HCT116 (cell line): Measurements from ENCODE around the gene ATP1B4. TPM values are rescaled to one million over a fixed set of nuclear protein-coding genes. Genes with fewer than 3 reads are reported as not detected.

Experiments used
- ATAC-seq: fragments of 200-7000 bp; cut with Tn5 transposase; 2 replicates; pipeline ENCODE4 v1.9.1; 2020; ENCODE audit warnings: mild to moderate bottlenecking, moderate library complexity
- BruUV-seq: library from RNA; stranded (reverse); fragments of 400-500 nt; replicated peaks from 2 replicates; lab custom pipeline; 2021; lab: Mats Ljungman, UMichigan
- CTCF ChIA-PET: fragments of 300-600 bp; sonication (Branson Sonifier 250); formaldehyde crosslinking; loops from one replicate; lab custom pipeline; 2021; ENCODE audit warnings: antibody characterized with exemption; lab: Charles Lee
- POLR2A ChIA-PET: fragments of 300-600, 350-600 bp; sonication (Branson Sonifier 250); formaldehyde crosslinking; loops from one replicate; lab custom pipeline; 2021; ENCODE audit warnings: antibody characterized with exemption; lab: Charles Lee
- RAD21 ChIA-PET, 2 experiments: fragments of 300-600 bp; sonication (Branson Sonifier 250); formaldehyde crosslinking; loops; one replicate each; lab custom pipeline; 2023; ENCODE audit warnings: low total read pairs in 2 of 2; ENCODE audit not compliant: uncharacterized antibody in 2 of 2, unreplicated experiment in 2 of 2, low non-redundant PET in 1 of 2; lab: Charles Lee
- DNase-seq: peaks from one replicate; pipeline ENCODE4 v3.0.0-alpha.2; 2010; ENCODE audit warnings: low read depth, low spot score
- H2AFZ ChIP-seq: fragments of 200-600 bp; shearing (Covaris generic), sonication (generic); 2 replicates; pipeline ENCODE4 v1.6.1; 2017; ENCODE audit warnings: low read depth, mixed run types, mixed read lengths, antibody characterized with exemption, low read length; ENCODE audit not compliant: poor library complexity, severe bottlenecking
- H3K27ac ChIP-seq: 2 replicates; pipeline ENCODE4 v1.5.1; 2012; ENCODE audit warnings: low read depth, low read length
- H3K27me3 ChIP-seq: fragments of 200-600 bp; sonication (generic); 2 replicates; pipeline ENCODE4 v1.6.1; 2016; ENCODE audit warnings: mixed run types, low read length, mixed read lengths; ENCODE audit not compliant: insufficient read depth
- H3K36me3 ChIP-seq, 2 experiments: fragments of 200-500 bp in 1 of 2; fragments of 200-600 bp in 1 of 2; sonication (Bioruptor generic) in 1 of 2; sonication (generic) in 1 of 2; 2 replicates each; pipeline versions ENCODE4 v1.5.1 to v1.6.1; 2014 to 2016; ENCODE audit warnings: low read length in 2 of 2, inconsistent platforms in 1 of 2, mixed read lengths in 1 of 2, mixed run types in 1 of 2; ENCODE audit not compliant: insufficient read depth in 2 of 2, control insufficient read depth in 1 of 2
- H3K4me1 ChIP-seq, 2 experiments: fragments of 200-600 bp in 1 of 2; sonication (generic) in 1 of 2; 2 replicates each; pipeline versions ENCODE4 v1.5.1 to v1.6.1; 2012 to 2017; ENCODE audit warnings: low read length in 2 of 2, inconsistent platforms in 1 of 2, mild to moderate bottlenecking in 1 of 2, mixed read lengths in 1 of 2, mixed run types in 1 of 2, moderate library complexity in 1 of 2; ENCODE audit not compliant: insufficient read depth in 2 of 2, control insufficient read depth in 1 of 2
- H3K4me2 ChIP-seq: fragments of 200-600 bp; sonication (generic); 2 replicates; pipeline ENCODE4 v1.6.1; 2017; ENCODE audit warnings: mixed run types, low read length, mixed read lengths
- H3K4me3 ChIP-seq, 2 experiments: fragments of 200-600 bp in 1 of 2; sonication (generic) in 1 of 2; replicated peaks in 1 of 2; 2 replicates each; pipeline ENCODE4 v1.5.1; 2011 to 2016; ENCODE audit warnings: low read length in 2 of 2, control low read depth in 1 of 2, low read depth in 1 of 2, mild to moderate bottlenecking in 1 of 2, mixed read lengths in 1 of 2, mixed run types in 1 of 2
- H3K79me2 ChIP-seq: fragments of 200-600 bp; sonication (generic); 2 replicates; pipeline ENCODE4 v1.6.1; 2017; ENCODE audit warnings: mild to moderate bottlenecking, mixed run types, low read length, moderate library complexity, mixed read lengths; ENCODE audit not compliant: insufficient read depth
- H3K9ac ChIP-seq: fragments of 200-600 bp; sonication (generic); 2 replicates; pipeline ENCODE4 v1.6.1; 2016; ENCODE audit warnings: low read length, mixed read lengths
- H3K9me2 ChIP-seq: fragments of 200-600 bp; sonication (generic), shearing (Covaris generic); 2 replicates; pipeline ENCODE4 v1.6.1; 2017; ENCODE audit warnings: mixed run types, mild to moderate bottlenecking, moderate library complexity; ENCODE audit not compliant: insufficient read depth
- H3K9me3 ChIP-seq, 2 experiments: fragments of 200-500 bp in 1 of 2; fragments of 200-600 bp in 1 of 2; sonication (Bioruptor generic) in 1 of 2; sonication (generic) in 1 of 2; 2 replicates each; pipeline ENCODE4 v1.6.1; 2014 to 2017; ENCODE audit warnings: low read length in 2 of 2, mixed read lengths in 2 of 2, inconsistent platforms in 1 of 2, low read depth in 1 of 2, mild to moderate bottlenecking in 1 of 2, mixed run types in 1 of 2, moderate library complexity in 1 of 2; ENCODE audit not compliant: control insufficient read depth in 1 of 2, insufficient read depth in 1 of 2
- H4K20me1 ChIP-seq: fragments of 200-600 bp; sonication (generic), shearing (Covaris generic); 2 replicates; pipeline ENCODE4 v1.6.1; 2017; ENCODE audit warnings: mixed run types, mild to moderate bottlenecking, moderate library complexity; ENCODE audit not compliant: insufficient read depth
- CBX3 ChIP-seq: IDR thresholded peaks from 2 replicates; pipeline ENCODE4 v1.6.1; 2012; ENCODE audit warnings: low read depth
- EZH2 ChIP-seq: fragments of 200-600 bp; sonication (generic); IDR thresholded peaks from 2 replicates; pipeline ENCODE4 v1.6.1; 2017; ENCODE audit warnings: antibody characterized with exemption, mixed run types
- EZH2phosphoT487 ChIP-seq: fragments of 200-600 bp; IDR thresholded peaks from 2 replicates; pipeline ENCODE4 v1.6.1; 2018; ENCODE audit warnings: antibody characterized with exemption, borderline replicate concordance
- JUND ChIP-seq: IDR thresholded peaks from 2 replicates; pipeline ENCODE4 v1.6.1; 2012
- POLR2A ChIP-seq: IDR thresholded peaks from 2 replicates; pipeline ENCODE4 v1.7.0; 2011; ENCODE audit warnings: borderline replicate concordance; ENCODE audit not compliant: insufficient read depth, insufficient read length; ENCODE audit errors: extremely low read depth
- RAD21 ChIP-seq: IDR thresholded peaks from 2 replicates; pipeline ENCODE4 v1.6.1; 2012; ENCODE audit warnings: low read depth, mild to moderate bottlenecking
- REST ChIP-seq: IDR thresholded peaks from 2 replicates; pipeline ENCODE4 v1.6.1; 2012; ENCODE audit warnings: low read depth
- SIN3A ChIP-seq: IDR thresholded peaks from 2 replicates; pipeline ENCODE4 v1.6.1; 2012; ENCODE audit warnings: low read depth
- YY1 ChIP-seq: IDR thresholded peaks from 2 replicates; pipeline ENCODE4 v1.6.1; 2011; ENCODE audit warnings: low read length, low read depth, moderate library complexity, mild to moderate bottlenecking; ENCODE audit not compliant: insufficient replicate concordance; ENCODE audit errors: extremely low read depth
- ZFX ChIP-seq: fragments of 450-650 bp; IDR thresholded peaks from 2 replicates; pipeline ENCODE4 v1.6.1; 2017
- intact Hi-C: fragments of 100-400 bp; cut with micrococcal nuclease; formaldehyde crosslinking; loops from 2 replicates; pipeline ENCODE4 v1.10.0; 2022
- total RNA-seq: library from RNA; stranded (reverse); gene quantifications from one replicate; pipeline ENCODE4 v1.2.1, GENCODE V29; 2021; ENCODE audit not compliant: unreplicated experiment
- TF ChIP-seq, protein P1 (sequence below), 3 experiments: fragments of 200-600 bp in 1 of 3; sonication (generic) in 1 of 3; IDR thresholded peaks in 2 of 3; conservative IDR thresholded peaks in 1 of 3; 2 replicates each; pipeline ENCODE4 v1.5.1; 2012 to 2017; ENCODE audit warnings: low read depth in 2 of 3, low read length in 2 of 3, antibody characterized with exemption in 1 of 3, borderline replicate concordance in 1 of 3, control low read depth in 1 of 3, mild to moderate bottlenecking in 1 of 3, mixed read lengths in 1 of 3, mixed run types in 1 of 3, moderate library complexity in 1 of 3; ENCODE audit not compliant: insufficient read depth in 1 of 3
- TF ChIP-seq, protein P2 (sequence below): IDR thresholded peaks from 2 replicates; pipeline ENCODE4 v1.6.1; 2011; ENCODE audit warnings: mild to moderate bottlenecking, low read length, moderate library complexity; ENCODE audit not compliant: insufficient replicate concordance; ENCODE audit errors: extremely low read depth
- TF ChIP-seq, protein P3 (sequence below): IDR thresholded peaks from 2 replicates; pipeline ENCODE4 v1.6.1; 2012

ATP1B4 gene
- total RNA-seq, 1 experiment from 2014 or later, result not detected

GRCh38 chrX:120406638-120407037 is 44.7 kb downstream of the ATP1B4 start:
- H3K9ac ChIP-seq, result no peak overlapping the region
- TF ChIP-seq JUND, result no peak
- no peak for TF ChIP-seq YY1
- TF ChIP-seq, protein P1, sequence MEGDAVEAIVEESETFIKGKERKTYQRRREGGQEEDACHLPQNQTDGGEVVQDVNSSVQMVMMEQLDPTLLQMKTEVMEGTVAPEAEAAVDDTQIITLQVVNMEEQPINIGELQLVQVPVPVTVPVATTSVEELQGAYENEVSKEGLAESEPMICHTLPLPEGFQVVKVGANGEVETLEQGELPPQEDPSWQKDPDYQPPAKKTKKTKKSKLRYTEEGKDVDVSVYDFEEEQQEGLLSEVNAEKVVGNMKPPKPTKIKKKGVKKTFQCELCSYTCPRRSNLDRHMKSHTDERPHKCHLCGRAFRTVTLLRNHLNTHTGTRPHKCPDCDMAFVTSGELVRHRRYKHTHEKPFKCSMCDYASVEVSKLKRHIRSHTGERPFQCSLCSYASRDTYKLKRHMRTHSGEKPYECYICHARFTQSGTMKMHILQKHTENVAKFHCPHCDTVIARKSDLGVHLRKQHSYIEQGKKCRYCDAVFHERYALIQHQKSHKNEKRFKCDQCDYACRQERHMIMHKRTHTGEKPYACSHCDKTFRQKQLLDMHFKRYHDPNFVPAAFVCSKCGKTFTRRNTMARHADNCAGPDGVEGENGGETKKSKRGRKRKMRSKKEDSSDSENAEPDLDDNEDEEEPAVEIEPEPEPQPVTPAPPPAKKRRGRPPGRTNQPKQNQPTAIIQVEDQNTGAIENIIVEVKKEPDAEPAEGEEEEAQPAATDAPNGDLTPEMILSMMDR (IDR thresholded peaks at IDR 0.05 in 2 of 3, conservative IDR thresholded peaks at IDR 0.05 in 1 of 3; ENCODE audit: borderline replicate concordance in 1 of 3, insufficient read depth in 1 of 3, low read depth in 2 of 3, low read length in 2 of 3), result no peak
- TF ChIP-seq POLR2A, result no peak
- no peak for TF ChIP-seq EZH2phosphoT487
- TF ChIP-seq ZFX, result no peak
- TF ChIP-seq EZH2, result no peak
- TF ChIP-seq, protein P2, sequence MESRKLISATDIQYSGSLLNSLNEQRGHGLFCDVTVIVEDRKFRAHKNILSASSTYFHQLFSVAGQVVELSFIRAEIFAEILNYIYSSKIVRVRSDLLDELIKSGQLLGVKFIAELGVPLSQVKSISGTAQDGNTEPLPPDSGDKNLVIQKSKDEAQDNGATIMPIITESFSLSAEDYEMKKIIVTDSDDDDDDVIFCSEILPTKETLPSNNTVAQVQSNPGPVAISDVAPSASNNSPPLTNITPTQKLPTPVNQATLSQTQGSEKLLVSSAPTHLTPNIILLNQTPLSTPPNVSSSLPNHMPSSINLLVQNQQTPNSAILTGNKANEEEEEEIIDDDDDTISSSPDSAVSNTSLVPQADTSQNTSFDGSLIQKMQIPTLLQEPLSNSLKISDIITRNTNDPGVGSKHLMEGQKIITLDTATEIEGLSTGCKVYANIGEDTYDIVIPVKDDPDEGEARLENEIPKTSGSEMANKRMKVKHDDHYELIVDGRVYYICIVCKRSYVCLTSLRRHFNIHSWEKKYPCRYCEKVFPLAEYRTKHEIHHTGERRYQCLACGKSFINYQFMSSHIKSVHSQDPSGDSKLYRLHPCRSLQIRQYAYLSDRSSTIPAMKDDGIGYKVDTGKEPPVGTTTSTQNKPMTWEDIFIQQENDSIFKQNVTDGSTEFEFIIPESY, result no peak
- TF ChIP-seq SIN3A, result no peak
- TF ChIP-seq REST, result no peak
- no peak for TF ChIP-seq CBX3
- TF ChIP-seq RAD21, result no peak
- TF ChIP-seq, protein P3, sequence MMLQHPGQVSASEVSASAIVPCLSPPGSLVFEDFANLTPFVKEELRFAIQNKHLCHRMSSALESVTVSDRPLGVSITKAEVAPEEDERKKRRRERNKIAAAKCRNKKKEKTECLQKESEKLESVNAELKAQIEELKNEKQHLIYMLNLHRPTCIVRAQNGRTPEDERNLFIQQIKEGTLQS, result no peak
- TF ChIP-seq, all 23 proteins: peak for 0
- H3K79me2 ChIP-seq, result no peaks in the 10 kb centered on the region
- H4K20me1 ChIP-seq, result no peaks in the 10 kb centered on the region
- ATAC-seq (no peak), DNase-seq (no peak)
- no peaks in the 10 kb centered on the region for H3K27me3 ChIP-seq
- no peak overlapping the region for H3K4me2 ChIP-seq
- no peaks in the 10 kb centered on the region for H3K4me1 ChIP-seq
- no peak overlapping the region for H3K4me3 ChIP-seq
- H3K27ac ChIP-seq, result no peak overlapping the region
- ChIA-PET RAD21 (no interaction called here), CTCF (no interaction called here), POLR2A (no interaction called here)
- no peaks in the 10 kb centered on the region for H3K36me3 ChIP-seq
- no peaks in the 10 kb centered on the region for H3K9me2 ChIP-seq
- intact Hi-C loops, result no loop called here
- H2AFZ ChIP-seq, result no peak overlapping the region
- H3K9me3 ChIP-seq, result no peaks in the 10 kb centered on the region
- no TSS peak for BruUV-seq
